SHP77 treated with DMSO at 0.1 percent for 48 hours (cell line): ENCODE measurements around the gene NEDD4.
"Not testable (repeated sequence)": the region's sequence is repeated elsewhere in the genome, so short reads cannot be mapped to it uniquely, and the experiment has no call there.

Source experiments
- DNase-seq: peaks from one replicate; lab custom pipeline; 2025; lab: John Stamatoyannopoulos, UW

Gene NEDD4

DNA sequence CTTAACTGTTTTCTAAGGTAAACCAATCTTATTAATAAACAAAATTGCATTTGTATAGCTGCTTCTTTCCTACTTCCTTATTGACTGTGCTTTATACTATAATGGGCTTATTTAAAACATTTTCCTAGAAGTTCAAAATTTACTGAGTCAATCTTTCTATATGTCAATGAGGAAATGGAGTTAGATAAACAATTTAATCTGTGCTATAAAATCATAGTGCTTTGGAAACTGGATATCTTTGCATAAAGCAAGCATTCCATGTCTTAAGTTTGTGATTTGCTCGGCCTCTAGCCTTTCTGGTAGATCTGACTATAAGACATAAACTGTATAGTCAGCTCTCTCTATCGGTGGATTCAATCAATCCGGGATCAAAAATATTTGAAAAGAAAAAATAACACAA lies 99.6 kb downstream of the NEDD4 start:
- DNase-seq, result no peak

GRCh38 chr15:55891196-55891595 lies 102.2 kb downstream of the NEDD4 start:
- DNase-seq, result no peak

DNA sequence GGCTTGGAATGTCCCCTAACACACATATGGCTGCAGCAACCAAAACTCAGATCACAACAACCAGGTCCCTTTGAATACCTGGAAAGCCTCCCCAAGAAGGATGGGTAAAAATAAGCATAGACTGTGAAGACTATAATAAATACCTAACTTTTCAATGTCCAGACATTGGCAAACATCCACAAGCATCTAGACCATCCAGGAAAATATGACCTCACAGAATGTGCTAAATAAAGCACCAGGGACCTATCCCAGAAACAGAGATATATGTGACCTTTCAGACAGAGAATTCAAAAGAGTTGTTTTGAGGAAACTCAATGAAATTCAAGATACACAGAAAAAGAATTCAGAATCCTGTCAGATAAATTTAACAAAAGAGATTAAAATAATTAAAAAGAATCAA lies 109.2 kb downstream of the NEDD4 start:
- DNase-seq, result no peak

- DNase-seq, result no peak
Measured at GRCh38 chr15:55879181-55879580, 114.2 kb downstream of the NEDD4 start.

GRCh38 chr15:55873024-55873720 lies 120.2 kb downstream of the NEDD4 start:
- DNase-seq, result no peak

DNA sequence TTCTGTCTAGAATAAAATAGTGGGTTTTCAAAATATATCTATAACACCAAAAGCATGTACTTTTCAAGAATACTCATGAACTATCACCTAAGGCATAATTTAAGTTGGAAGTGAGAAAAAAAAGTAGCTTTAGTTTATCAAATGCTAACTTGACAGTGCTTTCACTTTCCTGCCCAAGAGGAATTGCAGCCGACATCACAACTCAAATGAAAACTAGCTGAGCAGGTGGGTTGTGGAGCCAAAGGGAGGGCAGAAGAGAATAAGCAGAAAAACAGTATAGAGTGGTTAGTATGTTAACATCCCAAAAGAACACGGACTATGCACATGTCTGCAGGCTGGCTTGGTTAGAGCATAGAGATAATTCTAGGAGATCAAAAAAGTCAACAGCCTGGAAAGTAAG lies 120.9 kb downstream of the NEDD4 start:
- DNase-seq, result no peak

- DNase-seq, result no peak
Measured at GRCh38 chr15:55869660-55870059, 123.8 kb downstream of the NEDD4 start.

DNA sequence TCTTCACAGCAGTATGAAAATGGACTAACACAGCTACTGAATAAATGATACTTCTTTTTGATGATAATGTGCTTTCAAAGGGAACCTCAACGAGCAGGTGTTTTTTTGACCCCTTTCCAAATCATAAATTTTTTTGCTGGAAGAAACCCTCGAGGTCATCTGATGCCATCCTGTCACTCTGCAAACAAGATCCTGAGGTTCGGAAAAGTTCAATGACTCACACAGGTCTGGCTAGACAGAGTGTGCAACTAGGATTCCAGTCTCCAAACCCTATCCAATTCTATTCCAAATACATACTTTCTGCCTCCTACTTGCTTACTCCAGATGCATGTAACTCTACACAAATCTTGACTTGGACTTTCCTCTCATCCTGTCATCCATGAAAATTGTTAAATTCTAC lies 124.7 kb downstream of the NEDD4 start:
- DNase-seq, result no peak

- not testable (repeated sequence) for DNase-seq
Measured at GRCh38 chr15:55868291-55868690, 125.1 kb downstream of the NEDD4 start.

DNA sequence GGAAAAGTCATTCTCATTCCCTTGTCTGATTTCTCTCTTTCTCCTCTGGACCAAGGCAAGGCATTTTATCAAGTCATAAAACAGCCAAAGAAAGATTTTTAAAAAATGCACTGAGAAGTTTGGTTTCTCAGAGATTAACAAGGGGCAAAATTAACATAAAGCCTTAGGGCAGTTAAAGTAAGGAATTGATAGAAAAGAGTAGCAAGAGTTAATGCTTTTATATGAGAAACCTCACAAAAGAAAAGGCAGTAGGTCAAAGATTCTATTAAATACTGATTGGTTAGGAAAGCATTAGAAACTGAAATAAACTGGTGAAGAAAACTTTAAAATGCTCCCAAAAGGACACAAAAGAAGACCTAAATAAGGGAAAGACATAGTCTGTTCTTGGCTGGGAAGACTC lies 129.5 kb downstream of the NEDD4 start:
- DNase-seq, result no peak

DNA sequence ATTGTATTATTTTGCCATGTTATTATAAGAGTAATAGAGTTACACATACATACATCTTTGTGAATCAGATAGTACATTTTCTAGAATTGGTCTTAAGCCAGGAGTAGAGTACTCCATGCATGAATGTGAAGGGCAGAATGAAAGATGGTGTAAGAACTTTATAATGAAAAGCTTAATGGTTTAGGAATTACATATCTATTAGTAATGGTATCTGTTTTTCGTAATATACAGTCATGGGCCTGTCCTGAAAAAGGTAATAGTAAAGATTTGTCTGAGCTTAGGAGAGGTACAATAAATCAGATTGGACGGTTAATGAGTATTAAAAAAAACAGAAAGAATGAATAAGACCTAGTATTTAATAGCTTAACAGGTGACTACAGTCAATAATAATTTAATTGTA lies 132.3 kb downstream of the NEDD4 start:
- no peak for DNase-seq

GRCh38 chr15:55860468-55860867 lies 132.9 kb downstream of the NEDD4 start:
- DNase-seq, result no peak

DNA sequence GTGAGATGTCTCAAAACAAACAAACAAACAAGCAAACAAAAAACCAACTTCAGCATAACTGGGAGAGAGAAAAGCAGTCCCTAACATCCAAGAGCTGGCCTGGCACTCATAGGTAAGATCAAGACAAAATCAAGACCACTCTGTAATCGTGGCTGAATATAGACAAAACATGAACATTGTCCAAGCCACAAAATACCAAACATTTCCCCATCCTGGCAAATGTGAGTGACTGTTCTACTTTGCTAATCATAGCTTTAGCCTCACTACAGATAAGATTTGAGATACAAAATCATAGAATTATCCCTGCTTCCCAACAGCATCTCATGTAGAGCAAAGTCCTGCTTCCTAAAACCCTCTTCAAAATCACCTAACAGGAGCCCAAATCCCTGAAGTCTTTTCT lies 133.7 kb downstream of the NEDD4 start:
- no peak for DNase-seq

DNA sequence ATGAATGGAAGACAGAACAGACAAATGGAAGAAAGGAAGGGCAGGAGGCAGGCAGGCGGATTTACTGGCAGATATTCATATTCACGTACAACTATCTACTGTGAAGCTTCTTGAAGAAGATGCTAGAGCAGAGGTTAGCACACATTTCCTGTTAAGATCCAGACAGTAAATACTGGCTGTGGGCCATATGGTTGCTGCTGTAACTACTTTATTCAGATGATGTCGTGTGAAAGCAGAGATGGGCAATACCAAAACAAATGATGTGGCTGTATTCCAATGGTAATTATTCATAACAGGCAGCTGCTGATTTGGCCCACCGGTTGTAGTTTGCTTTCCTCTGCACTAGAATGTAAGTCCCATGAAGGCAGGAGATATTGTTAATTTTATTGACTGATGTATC lies 134.8 kb downstream of the NEDD4 start:
- DNase-seq, result no peak

- DNase-seq, result no peak
Measured at GRCh38 chr15:55856506-55857164, 136.8 kb downstream of the NEDD4 start.

DNA sequence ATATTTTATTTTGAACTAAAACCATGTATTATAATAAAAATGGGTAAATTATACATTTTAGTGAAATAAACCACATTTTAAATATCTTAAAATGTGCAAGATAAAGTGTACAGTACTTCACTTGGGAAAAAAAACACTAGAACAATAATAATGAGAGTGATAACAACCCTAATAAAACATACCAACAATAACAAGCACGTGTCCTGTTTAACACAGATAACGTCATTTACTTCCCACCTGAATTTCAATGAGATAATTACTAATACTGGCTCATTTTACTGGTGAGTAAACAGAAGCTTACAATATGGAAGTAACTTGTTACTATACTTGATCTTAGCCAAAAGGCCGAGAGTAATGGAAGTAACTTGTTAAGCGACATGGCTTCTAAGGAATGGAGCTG lies 140.3 kb downstream of the NEDD4 start:
- DNase-seq, result no peak

DNA sequence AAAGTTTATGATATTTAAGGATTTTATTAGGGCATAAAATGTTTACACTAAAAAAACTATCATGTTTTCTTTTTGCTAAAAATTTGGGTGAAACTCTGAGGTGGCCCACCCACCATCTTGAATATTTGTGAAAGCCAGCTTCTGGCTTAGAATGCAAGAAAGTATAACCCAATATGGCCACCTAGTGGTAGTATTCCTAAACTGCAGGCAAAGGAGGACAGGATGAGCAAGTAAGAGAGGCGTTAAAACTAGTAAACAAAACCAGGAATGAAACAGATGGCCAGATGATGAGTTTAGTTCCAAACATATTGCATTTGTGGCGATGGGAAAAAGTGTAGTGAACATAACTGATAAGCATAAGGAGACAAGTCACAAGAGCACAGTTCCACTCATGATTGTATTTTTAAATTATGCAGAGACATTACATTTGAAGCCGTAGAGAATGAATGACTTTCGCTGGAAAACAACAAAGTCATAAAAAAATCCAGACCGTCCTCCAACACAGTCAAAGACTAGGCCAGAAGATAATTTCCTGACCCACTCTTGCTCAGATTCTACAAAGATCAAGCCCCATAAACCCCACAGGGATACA lies 147.2 kb downstream of the NEDD4 start:
- peak; percentile 34 for DNase-seq

DNA sequence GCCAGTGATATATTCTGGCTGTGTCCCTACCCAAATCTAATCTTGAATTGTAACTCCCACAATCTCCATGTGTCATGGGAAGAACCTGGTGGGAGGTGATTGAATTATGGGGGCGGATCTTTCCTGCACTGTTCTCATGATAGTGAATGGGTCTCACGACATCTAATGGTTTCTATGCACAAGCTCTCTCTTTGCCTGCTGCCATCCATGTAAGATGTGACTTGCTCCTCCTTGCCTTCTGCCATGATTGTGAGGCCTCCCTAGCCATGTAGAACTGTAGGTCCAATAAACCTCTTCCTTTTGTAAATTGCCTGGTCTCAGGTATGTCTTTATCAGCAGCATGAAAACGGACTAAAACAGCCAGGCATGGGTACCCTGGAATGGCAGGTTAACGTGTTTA lies 150.5 kb downstream of the NEDD4 start:
- DNase-seq, result not testable (repeated sequence)

GRCh38 chr15:55835866-55836265 lies 157.5 kb downstream of the NEDD4 start:
- no peak for DNase-seq

- no peak for DNase-seq
Measured at GRCh38 chr15:55834331-55834730, 159.1 kb downstream of the NEDD4 start.

GRCh38 chr15:55829826-55830225 lies 163.6 kb downstream of the NEDD4 start:
- DNase-seq, result no peak

GRCh38 chr15:55827955-55828354 lies 165.5 kb downstream of the NEDD4 start:
- DNase-seq, result no peak

DNA sequence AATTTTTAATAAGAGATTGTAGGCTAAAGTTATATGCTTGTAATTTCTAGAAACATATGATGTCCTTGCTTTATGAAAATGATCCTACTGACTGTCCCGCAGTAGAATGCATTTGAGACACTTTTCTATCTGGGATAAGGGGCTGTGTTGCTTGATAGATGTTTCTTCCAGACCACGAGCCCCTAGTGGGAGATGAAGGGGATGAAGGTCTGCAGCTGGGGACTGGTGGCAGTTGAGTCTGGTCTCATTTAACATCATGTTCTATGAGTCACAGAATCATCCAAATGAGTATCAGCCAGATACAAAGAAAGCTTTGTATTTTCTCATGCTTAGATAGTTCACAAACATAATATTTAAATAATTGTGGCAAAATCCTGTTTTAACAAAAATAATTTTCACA lies 166.2 kb downstream of the NEDD4 start:
- no peak for DNase-seq
